Fibroblast of skin of abdomen (primary cell): Measurements from ENCODE around the gene PDAP1.
"Not testable (repeated sequence)": the region's sequence is repeated elsewhere in the genome, so short reads cannot be mapped to it uniquely, and the experiment has no call there.

Experiments used
- DNase-seq: peaks from one replicate; pipeline ENCODE4 v3.0.0-alpha.2; 2013

Gene PDAP1

DNA sequence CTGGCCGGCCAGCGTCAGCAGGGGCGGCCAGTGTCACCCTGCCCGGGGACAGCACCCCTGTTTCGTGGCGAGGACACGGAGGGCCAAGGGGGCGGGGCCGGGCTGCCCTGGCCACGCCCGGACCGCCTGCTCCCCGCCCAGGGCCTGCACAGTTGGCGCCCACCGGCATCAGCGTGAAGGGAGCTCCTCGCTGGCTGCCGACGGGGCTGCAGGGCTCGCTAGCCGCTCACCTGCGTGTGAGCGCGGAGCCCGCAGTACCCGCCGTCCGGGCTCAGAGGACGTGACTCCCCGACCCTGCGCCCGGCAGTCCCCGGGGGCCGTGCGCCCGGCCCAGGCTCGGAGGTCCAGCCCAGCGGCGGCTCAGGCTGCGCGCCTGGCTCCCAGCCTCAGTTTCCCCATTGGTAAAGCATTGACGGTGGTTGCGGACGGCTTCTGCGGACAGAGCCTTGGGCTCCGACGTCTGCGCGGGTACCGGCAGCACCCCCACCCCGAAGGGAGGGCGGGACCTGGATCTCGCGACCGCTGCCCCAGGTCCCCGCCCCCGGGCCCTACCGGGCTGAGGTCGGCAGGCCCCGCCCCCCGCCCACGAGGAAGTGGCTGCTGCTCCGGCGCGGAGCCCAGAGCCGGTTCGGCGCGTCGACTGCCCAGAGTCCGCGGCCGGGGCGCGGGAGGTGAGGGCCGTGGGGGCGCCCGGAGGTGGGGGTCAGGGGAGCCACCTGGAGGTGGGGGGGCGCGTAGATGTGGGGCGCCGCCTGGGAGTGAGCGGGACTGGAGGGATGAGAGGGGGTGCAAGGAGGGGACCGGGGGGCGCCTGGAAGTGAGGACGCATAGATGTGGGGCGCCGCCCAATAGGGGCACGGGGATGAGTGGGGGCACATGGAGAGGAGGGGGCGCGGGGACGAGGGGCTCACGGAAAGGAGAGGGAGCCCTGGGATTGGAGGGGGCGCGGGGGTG lies 34.0 kb downstream of the PDAP1 start, which contains the start of gene ARPC1B:
TSS of gene ARPC1B (plus strand) at position 620 of the 954 bp plus-strand sequence. CDS start 10,985 bp downstream, outside the sequence.
- DNase-seq = peak; percentile 72

DNA sequence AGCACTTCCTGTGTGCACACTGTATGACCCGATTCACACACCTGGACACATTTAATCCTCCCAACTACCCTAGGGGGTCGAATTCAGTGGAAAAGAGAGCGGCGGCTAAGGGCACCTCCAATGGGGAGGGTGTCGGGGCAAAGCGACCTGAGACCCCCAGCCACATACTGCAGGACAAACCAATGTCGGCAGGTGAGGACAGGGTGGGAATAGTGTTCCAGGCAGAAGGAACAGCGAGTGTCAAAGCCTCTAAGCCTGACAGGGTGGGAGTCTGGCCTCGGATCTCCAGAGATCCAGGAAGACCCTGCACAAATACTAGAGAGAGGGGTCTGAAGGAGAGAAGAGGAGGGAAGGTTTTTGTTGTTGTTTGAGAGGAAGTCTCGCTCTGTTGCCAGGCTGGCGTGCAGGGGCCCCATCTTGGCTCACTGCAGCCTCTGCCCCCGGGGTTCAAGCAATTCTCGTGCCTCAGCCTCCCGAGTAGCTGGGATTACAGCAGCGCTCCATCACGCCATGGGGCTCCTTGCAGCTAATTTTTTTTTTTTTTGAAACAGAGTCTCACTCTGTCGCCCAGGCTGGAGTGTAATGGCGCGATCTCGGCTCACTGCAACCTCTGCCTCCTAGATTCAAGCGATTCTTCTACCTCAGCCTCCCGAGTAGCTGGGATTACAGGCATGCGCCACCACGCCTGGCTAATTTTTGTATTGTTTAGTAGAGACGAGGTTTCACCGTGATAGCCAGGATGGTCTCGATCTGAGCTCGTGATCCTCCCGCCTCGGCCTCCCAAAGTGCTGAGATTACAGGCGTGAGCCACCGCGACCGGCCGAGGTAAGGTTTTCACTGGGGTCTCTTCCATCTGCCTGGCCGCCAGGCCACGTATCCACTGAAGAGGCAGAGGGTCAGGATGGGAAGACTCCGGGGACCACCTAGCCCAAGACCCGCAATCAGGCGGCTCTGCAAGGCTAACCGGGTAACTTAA lies 35.0 kb downstream of the PDAP1 start:
- DNase-seq = no peak

DNA sequence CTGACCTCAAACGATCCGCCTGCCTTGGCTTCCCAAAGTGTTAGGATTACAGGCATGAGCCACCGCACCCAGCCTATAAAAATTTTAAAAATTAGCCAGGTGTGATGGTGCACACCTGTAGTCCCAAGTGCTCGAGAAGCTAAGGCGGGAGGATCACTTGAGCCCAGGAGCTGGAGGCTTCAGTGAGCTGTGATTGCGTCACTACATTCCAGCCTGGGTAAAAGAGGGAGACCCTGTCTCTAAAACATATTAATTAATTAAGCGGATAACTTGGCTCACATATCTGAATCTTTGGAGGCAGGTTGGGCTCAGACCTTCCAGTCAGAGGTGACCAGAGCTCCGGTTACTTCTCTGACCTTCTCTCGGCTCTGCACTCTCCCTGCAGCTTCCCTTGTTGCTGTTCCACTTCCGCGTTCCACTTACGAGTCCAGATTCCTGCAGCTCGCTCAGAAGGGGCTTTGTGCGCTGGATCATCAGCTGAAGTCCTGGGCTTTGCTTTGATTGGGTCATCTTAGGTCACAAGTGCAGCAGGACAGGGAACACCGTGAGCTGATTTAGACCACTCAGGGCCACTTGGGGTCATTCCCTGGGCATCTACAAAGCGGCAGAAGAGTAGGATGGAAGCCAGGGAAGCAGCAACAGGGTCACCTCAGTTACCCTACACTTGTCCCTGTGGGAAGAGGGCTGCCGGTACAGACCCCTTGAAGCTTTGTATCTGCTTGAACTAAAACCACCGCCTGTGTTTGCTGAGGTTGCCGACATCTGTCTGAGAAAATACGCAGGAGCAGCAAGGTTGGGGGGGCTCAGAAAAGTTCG lies 35.9 kb downstream of the PDAP1 start:
- DNase-seq = peak; percentile 63

DNA sequence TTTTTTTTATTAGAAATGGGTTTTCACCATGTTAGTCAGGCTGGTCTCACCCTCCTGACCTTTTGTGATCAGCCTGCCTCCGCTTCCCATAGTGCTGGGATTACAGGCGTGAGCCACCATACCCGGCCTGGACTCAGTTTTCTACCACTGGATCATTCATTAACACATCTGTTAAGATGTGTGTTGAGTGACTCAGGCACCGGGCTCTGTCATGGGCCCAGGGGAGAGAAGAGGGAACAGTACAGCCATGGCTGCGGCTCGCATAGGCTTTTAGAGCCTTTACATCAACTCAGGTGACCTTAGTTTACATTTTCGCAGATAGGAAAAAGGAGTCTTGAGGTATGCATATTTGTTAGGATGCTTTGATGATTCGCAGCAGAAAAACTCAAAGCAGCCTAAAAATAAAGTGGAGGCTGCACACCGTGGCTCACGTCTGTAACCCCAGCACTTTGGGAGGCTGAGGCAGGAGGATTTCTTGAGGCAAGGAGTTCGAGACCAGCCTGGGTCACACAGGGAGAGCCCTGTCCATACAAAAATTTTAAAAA lies 36.9 kb downstream of the PDAP1 start:
- DNase-seq = no peak

DNA sequence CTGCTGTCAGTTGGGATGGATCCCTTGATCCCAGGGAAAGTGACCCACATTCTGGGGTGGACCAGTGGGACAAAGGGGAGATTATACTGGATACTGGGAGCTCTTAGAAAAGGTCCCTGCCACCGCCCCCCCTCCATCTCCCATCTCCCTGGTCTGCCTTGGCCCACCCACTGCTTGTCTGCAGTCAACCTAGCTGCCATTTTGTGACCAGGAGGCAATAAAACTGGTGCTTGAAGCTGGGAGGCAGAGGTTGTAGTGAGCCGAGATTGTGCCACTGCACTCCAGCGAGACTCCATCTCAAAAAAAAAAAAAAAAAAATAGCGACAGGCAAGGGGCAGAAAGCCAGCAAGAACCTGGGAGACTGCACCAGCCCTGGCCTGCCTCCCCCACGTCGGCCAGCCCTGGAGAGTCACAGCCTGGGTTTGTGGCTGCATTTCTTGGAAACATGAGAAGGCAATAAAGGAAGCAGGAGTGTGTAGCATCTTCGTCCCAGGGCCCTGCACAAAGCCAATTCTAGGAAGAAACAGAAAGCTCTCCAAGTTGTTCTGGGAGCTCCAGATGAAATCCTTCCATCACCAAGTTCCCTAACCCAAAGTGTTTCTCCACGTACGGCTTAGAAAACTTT lies 38.5 kb downstream of the PDAP1 start:
- DNase-seq = peak; percentile 62

DNA sequence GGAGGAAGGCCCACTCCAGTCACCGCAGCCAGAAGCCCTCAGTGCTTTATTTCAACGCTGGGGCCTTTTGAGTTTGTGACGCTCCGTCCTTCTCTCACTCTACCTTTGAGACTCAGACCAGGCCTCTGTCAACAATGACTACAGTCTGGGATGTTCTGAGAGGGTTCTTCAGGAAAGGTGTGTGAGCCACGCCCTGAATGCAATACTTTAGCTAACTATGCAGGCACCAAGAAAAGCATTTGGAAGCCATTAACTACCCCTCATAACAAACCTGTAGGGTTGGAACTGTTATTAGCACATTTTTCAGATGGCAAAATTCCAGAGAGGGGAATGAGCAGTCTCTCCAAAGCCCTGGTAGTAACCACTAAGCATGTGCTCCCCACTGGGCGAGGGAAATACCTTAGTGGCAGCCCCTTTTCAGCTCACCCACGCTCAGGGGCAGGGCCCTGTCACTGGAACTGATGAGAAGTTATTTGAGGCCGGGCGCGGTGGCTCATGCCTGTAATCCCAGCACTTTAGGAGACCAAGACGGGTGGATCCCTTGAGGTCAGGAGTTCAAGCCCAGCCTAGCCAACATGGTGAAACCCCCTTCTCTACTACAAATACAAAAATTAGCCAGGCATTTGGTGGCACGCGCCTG lies 39.5 kb downstream of the PDAP1 start:
- DNase-seq = no peak

DNA sequence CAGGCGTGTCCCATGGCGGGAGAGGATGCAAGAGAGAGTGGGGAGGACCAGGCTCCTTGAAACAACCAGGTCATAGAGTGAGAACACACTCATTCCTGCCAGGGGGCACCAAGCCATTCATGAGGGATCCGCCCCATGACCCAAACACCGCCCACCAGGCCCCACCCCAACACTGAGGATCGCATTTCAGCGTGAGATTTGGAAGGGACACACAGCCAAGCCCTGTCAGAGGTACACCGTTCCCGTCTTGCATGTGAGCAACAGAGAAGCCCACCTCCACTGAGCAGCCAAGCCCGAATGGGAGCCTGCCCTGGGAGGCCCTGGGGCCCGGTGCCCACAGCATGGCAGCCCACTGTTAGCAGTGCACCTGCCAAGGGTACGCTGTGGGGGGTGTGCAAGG lies 41.8 kb downstream of the PDAP1 start:
- no peak for DNase-seq

DNA sequence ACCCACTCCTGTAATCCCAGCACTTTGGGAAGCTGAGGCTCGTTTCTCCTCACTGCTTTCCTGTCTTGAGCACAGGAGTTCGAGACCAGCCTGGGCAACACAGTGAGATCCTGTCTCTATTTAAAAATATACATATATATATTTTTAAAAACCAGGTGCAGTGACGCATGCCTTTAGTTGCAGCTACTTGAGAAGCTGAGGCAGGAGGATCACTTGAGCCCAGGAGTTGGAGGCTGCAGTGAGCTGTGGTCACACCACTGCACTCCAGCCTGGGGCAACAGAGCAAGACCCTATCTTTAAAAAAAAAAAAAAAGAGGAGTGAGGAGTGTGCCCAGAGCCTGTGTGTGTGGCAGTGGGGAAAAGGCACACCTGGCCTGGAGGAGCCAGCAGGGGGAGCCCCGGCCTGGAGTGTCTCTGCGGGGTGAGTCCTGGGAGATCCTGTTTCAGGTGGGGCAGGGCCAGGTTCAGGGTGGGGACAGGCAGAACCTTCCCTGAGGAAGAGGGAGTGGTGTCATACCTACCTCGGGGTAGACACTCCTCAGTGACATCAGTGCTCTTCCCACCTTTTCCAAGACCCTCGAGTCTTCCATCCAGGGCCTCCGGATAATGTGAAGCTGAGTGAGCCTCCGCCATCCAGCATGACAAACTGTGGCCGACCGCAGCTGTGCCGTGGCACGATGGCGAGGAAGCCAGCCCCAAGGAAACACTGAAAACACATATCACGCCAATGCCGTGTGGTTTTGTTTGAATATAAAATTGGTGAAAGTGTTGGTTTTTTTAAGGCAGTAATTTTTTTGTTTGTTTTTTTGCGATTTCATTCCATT lies 42.9 kb downstream of the PDAP1 start:
- DNase-seq = no peak

DNA sequence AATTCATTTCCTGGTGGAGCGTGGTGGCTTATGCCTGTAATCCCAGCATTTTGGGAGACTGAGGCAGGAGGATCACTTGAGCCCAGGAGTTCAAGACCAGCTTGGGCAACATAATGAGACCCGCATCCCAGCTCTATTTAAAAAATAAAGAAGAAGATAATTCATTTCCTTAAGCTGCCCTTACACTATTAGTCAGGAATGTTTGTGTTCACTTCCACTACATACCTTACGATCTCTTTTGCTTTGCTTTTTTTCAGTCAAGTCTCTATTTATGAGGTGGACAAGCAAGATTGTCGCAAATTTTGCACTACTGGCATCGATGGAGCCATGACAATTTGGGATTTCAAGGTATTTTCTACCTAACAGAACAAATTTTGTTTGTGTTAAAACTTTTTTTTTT lies 45.1 kb downstream of the PDAP1 start:
- DNase-seq = no peak

DNA sequence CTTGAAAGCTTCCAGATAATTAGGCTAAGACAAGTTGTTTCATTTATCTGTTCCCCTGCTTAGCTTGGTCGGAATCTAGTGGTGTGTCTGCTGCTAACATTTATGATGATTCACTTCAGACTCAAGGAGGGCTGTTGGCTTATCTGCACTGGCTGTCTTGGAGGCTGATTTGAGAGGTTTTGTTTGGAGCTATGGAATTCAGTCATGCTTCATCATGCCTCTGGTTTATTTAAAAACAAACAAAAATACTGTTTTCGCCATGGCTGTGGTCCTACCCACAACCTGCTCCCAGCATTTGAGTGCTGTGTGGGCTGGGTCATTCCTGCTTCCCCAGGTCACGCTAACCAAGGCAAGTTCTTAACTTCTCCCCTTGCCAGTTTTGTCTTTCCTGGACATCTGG lies 45.6 kb downstream of the PDAP1 start:
- peak; percentile 64 for DNase-seq

DNA sequence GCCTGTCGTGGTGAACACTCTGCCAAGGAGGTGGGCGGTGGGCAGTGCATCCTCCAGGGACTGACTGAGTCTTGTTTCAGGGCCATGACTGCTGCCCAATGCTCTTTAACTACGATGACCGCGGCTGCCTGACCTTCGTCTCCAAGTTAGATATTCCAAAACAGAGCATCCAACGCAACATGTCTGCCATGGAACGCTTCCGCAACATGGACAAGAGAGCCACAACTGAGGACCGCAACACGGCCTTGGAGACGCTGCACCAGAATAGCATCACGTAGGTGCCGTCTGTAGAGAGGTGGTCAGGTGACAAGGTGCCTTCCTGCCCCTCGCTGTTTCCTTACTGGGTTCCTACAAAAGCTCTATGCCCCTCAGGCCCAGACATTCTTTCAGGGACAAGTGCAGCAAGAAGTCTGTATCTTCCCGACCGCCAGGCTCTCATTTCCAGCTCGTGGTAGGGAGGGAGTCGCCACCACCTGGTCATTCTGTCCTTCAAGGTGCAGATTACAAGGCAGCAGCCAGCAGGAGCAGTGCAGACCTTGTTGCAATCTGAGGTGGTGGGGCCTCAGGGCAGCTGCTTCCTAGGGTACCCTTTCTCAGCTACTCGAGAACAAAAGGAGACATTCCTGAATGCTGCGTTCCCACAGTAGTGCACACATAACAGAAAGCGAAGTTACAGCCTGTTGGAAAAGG lies 48.8 kb downstream of the PDAP1 start:
- no peak for DNase-seq

DNA sequence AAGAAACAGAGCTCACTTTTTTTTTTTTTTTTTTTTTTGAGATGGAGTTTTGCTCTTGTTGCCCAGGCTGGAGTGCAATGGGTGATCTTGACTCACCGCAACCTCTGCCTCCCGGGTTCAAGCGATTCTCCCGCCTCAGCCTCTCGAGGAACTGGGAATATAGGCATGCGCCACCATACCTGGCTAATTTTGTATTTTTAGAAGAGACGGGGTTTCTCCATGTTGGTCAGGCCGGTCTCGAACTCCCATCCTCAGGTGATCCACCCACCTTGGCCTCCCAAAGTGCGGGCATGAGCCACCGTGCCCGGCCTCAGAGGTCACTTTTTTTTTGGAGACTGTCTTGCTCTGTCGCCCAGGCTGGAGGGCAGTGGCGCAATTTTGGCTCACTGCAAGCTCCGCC lies 49.9 kb downstream of the PDAP1 start:
- not testable (repeated sequence) for DNase-seq

DNA sequence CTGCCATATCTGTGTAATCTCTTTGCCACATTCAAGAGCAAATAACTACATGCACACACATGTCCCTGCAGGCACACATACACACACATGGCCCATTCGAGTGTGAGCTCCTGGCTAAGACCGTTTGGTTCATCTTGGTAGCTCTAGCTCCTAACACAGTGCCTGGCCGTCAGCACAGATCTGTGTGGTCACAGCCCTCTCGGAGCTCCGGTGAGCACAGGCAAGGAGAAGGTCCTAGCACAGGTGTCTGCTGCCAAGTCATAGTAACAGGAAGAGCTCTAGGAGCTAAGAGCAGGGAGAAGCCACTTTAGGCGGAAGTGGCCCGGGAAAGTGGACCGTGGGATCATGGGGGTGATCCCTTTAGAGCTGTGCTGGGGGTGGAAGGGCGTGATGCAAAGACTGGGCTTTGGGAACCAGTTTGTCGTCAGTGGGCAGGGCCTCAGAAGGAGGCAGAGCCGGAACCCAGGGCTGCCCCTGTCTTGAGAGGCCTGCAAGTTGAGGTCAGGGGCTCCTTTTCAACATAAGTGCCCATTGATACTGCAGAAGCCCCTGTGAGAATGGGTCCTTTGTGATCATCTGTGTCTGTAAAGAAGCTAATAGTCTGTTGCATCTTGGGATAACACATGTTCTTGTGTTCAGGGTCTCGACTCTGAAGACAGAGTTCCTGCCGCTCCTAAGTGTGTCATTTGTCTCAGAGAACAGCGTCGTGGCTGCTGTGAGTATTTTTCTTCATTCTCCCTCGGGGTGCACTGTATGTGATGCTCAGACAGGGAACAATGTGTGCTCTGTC lies 50.5 kb downstream of the PDAP1 start:
- no peak for DNase-seq

DNA sequence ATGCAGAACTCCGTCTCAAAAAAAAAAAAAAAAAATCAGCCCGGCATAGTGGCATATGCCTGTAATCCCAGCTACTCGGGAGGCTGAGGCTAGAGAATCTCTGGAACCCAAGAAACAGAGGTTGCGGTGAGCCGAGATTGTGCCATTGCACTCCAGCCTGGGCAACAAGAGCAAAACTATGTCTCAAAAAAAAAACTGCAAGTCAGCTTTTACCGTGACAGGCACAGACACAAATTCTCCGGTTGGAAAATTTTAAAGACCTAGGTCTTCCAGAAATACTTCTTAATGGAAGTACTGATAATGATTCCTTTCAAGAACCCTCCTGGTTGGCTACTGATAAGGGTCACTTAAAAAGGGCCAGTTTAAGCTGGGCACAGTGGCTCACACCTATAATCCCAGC lies 53.3 kb downstream of the PDAP1 start:
- no peak for DNase-seq

DNA sequence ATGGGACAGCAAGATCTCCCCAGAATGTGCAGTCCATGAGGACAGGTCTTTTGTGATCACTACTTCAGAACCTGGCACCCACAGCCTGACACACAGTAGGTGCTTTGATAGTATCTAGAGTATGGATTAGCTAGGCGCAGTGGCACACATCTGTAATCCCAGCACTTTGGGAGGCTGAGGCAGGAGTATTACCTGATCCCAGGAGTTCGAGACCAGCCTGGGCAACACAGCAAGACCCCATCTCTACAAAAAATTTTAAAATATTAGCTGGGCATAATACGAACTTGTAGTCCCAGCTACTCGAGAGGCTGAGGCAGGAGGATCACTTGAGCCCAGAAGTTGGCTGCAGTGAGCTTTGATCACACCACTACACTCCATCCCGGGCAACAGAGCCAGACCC lies 56.1 kb downstream of the PDAP1 start:
- no peak for DNase-seq

DNA sequence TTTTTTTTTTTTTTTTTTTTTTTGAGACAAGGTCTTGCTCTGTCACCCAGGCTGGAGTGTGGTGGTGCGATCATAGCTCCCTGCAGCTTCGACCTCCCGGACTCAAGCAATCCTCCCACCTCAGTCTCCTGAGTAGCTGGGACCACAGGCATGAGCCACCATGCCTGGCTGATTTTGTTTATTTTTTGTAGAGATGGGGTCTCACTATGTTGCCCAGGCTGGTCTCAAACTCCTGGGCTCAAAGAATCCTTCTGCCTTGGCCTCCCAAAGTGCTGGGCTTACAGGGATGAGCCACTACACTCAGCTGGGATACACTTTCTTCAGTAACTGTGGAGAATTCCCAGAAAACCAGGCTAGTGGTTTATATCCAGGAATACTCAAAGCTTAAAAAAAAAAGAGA lies 57.8 kb downstream of the PDAP1 start:
- DNase-seq = not testable (repeated sequence)
